KMS-11 (cell line): ENCODE results near the gene SIRPA.
"Not testable (repeated sequence)": the region's sequence is repeated elsewhere in the genome, so short reads cannot be mapped to it uniquely, and the experiment has no call there.

Source experiments
- H2AFZ ChIP-seq: fragments of 200-600 bp; sonication (generic); 2 replicates; pipeline ENCODE4 v1.6.1; 2016; ENCODE audit warnings: antibody characterized with exemption, mixed run types, low read depth
- H3K27ac ChIP-seq: fragments of 200-600 bp; sonication (generic); 2 replicates; pipeline ENCODE4 v1.6.1; 2016; ENCODE audit warnings: mild to moderate bottlenecking, mixed run types
- H3K27me3 ChIP-seq: fragments of 200-600 bp; sonication (generic); 2 replicates; pipeline ENCODE4 v1.6.1; 2017; ENCODE audit warnings: mild to moderate bottlenecking, low read depth, mixed run types, moderate library complexity; ENCODE audit not compliant: insufficient read depth
- H3K36me3 ChIP-seq: fragments of 200-600 bp; sonication (generic); 2 replicates; pipeline ENCODE4 v1.6.1; 2017; ENCODE audit warnings: mild to moderate bottlenecking, mixed run types; ENCODE audit not compliant: insufficient read depth
- H3K4me1 ChIP-seq: fragments of 200-600 bp; sonication (generic); 2 replicates; pipeline ENCODE4 v1.6.1; 2016; ENCODE audit warnings: mild to moderate bottlenecking, low read depth, mixed run types; ENCODE audit not compliant: poor library complexity, severe bottlenecking
- H3K4me2 ChIP-seq: fragments of 200-600 bp; sonication (generic); 2 replicates; pipeline ENCODE4 v1.7.0; 2016; ENCODE audit warnings: mild to moderate bottlenecking, mixed run types
- H3K4me3 ChIP-seq: fragments of 200-600 bp; sonication (generic); IDR thresholded peaks from 2 replicates; pipeline ENCODE4 v1.6.1; 2017; ENCODE audit warnings: low read depth, low read length, mixed read lengths; ENCODE audit not compliant: insufficient read depth
- H3K79me2 ChIP-seq: fragments of 200-600 bp; sonication (generic); 2 replicates; pipeline ENCODE4 v1.6.1; 2016; ENCODE audit warnings: low read depth, mixed run types; ENCODE audit not compliant: insufficient read depth
- H3K9ac ChIP-seq: fragments of 200-600 bp; sonication (generic); 2 replicates; pipeline ENCODE4 v1.6.1; 2016; ENCODE audit warnings: mild to moderate bottlenecking, mixed run types
- H4K20me1 ChIP-seq: fragments of 200-600 bp; sonication (generic); 2 replicates; pipeline ENCODE4 v1.6.1; 2016; ENCODE audit warnings: mild to moderate bottlenecking, mixed run types; ENCODE audit not compliant: insufficient read depth
- TF ChIP-seq, protein P1 (sequence below): fragments of 200-600 bp; sonication (generic); conservative IDR thresholded peaks from 2 replicates; pipeline ENCODE4 v1.6.1; 2017; ENCODE audit warnings: low read depth, mild to moderate bottlenecking, antibody characterized with exemption, low read length, moderate library complexity, mixed read lengths

Gene SIRPA

DNA sequence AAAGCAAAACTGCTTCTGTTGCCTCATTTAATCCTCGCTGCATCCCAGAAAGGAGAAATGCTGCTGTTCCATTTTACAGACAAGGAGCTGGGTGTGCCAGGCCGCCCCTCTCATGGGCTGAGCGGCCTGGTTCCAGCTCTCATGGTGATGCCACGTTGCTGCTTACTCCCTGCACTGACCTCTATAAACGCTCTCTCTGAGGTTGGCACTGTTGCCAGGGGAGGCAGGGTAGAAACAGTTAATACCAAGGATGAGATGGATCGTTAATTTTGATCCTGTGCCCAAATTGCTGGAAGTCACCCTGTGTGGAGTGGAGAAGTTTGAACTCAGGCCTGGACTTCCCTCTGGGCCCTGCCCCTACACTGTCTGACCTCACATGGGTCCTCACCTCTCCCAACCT, 25.6 kb downstream of the SIRPA start:
- H2AFZ ChIP-seq, result no peak overlapping the region
- H3K4me3 ChIP-seq, result no peak overlapping the region
- H3K9ac ChIP-seq, result no peak overlapping the region
- no peak overlapping the region for H3K27ac ChIP-seq
- no peaks in the 10 kb centered on the region for H3K4me1 ChIP-seq
- no peaks in the 10 kb centered on the region for H3K36me3 ChIP-seq
- H3K27me3 ChIP-seq, result no peaks in the 10 kb centered on the region
- H3K79me2 ChIP-seq, result no peaks in the 10 kb centered on the region
- no peak overlapping the region for H3K4me2 ChIP-seq
- H4K20me1 ChIP-seq, result no peaks in the 10 kb centered on the region
- TF ChIP-seq, protein P1, sequence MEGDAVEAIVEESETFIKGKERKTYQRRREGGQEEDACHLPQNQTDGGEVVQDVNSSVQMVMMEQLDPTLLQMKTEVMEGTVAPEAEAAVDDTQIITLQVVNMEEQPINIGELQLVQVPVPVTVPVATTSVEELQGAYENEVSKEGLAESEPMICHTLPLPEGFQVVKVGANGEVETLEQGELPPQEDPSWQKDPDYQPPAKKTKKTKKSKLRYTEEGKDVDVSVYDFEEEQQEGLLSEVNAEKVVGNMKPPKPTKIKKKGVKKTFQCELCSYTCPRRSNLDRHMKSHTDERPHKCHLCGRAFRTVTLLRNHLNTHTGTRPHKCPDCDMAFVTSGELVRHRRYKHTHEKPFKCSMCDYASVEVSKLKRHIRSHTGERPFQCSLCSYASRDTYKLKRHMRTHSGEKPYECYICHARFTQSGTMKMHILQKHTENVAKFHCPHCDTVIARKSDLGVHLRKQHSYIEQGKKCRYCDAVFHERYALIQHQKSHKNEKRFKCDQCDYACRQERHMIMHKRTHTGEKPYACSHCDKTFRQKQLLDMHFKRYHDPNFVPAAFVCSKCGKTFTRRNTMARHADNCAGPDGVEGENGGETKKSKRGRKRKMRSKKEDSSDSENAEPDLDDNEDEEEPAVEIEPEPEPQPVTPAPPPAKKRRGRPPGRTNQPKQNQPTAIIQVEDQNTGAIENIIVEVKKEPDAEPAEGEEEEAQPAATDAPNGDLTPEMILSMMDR, result no peak

DNA sequence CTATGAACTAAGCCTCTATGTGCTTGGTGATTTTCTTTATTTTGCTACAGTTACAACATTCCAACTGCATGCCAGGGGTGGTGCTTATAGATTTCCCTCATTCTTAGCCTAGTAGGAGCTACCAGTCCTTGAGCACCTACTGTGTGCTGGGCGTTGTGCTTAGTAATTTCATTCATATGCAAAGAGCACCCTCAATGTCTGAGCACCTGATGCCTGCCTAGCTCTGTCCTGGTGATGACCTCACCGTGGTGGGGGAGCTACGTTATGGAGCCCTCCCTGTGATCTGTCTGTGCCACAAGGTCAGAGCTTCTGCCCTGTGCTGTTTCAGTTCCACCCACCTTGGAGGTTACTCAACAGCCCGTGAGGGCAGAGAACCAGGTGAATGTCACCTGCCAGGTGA, 26.8 kb downstream of the SIRPA start:
- H3K4me1 ChIP-seq, H3K27ac ChIP-seq: not testable (repeated sequence)

DNA sequence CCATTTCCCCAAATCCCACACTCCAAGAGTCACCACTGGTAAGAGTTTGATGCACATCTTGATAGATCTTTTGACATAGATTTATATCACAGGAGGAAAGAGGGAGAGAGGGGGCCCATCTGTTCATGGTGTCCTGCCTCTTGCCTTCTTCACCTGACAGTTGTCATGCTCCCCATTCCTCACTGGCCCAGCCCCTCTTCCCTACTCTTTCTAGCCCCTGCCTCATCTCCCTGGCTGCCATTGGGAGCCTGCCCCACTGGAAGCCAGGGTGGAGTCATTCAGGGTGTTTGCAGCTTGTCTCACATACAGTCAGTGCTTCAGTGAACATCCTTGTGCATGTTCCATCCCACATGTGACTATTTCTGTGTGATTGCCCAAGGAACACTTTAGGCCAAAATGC, 27.6 kb downstream of the SIRPA start:
- H3K79me2 ChIP-seq, result no peaks in the 10 kb centered on the region
- H4K20me1 ChIP-seq, result no peaks in the 10 kb centered on the region
- H3K4me2 ChIP-seq, result no peak overlapping the region
- H3K9ac ChIP-seq, result no peak overlapping the region
- no peaks in the 10 kb centered on the region for H3K36me3 ChIP-seq
- no peak overlapping the region for H3K4me3 ChIP-seq
- H3K27ac ChIP-seq, result no peak overlapping the region
- H3K27me3 ChIP-seq, result no peaks in the 10 kb centered on the region
- H3K4me1 ChIP-seq, result no peaks in the 10 kb centered on the region
- TF ChIP-seq, protein P1, result no peak
- no peak overlapping the region for H2AFZ ChIP-seq

More for the DNA sequence above, 26.8 kb downstream of the SIRPA start:
- not testable (repeated sequence) for H2AFZ ChIP-seq, H4K20me1 ChIP-seq, H3K36me3 ChIP-seq, H3K9ac ChIP-seq, H3K4me2 ChIP-seq, H3K4me3 ChIP-seq, H3K27me3 ChIP-seq, H3K79me2 ChIP-seq

DNA sequence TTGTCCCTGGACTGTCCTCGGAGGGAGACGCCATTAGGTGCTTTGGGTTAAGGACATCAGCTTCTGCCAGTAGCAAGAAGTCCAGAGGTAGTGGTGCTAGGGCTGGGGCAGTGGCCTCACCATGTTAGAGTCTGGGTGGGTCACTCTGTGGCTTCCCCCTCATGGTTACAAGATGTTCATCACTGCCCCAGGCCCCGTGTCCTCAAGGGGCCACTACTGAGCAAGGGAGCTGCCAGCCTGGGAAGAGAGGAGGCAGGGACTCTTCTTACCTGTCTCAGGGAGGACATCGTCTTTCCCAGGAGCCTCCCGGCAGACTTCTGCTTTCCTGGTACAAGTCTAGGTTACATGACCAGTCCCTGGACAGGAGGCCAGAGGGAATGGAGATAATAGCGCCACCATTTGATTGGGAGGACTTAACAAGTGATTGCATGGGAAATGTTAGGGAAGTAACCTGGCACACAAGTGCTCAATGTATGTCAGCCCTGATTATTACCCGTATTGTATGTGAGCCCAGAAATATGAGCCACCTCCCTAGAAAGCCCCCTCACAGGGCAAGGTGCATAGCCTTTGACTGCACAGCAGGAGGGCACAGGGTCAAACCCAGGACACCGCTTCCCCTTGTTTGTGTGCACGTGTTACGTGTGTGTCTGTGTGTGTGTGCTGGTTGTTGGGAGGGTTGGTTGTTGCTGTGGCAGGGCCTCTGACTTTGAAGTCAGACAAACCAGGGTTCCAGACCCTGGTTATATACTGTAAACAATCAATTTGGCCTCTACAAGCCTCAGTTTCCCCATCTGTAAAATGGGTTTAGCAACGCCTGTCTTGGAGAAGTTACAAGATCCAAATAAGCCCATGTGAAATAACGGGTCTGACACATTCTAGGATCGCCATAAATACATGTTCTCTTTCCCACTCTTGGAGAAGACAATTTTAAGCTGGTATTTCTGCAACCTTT, 30.0 kb downstream of the SIRPA start:
- Histone ChIP-seq H3K4me1 (no peaks in the 10 kb centered on the region), H3K4me2 (no peak overlapping the region), H3K9ac (no peak overlapping the region), H3K36me3 (no peaks in the 10 kb centered on the region), H3K4me3 (no peak overlapping the region), H3K27me3 (no peaks in the 10 kb centered on the region), H3K27ac (no peak overlapping the region), H2AFZ (no peak overlapping the region), H3K79me2 (no peaks in the 10 kb centered on the region), H4K20me1 (no peaks in the 10 kb centered on the region)
- TF ChIP-seq, protein P1, result no peak

DNA sequence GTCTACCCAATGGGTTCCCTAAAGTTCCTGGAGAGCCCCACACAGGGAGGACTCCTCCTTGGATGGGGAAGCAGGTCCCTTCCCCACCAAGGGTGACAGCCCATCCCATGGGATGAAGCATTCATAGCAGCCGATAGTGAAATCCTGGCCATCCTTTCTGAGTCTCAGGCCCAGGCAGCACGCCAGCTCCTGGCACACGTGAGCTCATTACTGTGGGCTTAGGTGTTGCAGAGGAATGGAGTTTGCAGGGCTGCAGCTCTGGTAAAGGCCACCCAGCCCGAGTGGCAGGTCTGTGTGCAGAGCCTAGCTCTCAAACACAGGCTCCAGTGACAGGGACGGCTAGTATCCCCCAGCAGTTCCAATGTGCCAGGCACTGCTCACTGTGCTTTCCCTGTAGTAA, 31.0 kb downstream of the SIRPA start:
- no peak overlapping the region for H3K4me2 ChIP-seq
- H2AFZ ChIP-seq, result no peak overlapping the region
- no peak overlapping the region for H3K27ac ChIP-seq

More for the DNA sequence above, 31.0 kb downstream of the SIRPA start:
- TF ChIP-seq, protein P1, result no peak
- no peak overlapping the region for H3K9ac ChIP-seq
- no peaks in the 10 kb centered on the region for H4K20me1 ChIP-seq
- no peaks in the 10 kb centered on the region for H3K27me3 ChIP-seq
- H3K4me3 ChIP-seq, result no peak overlapping the region
- H3K79me2 ChIP-seq, result no peaks in the 10 kb centered on the region
- no peaks in the 10 kb centered on the region for H3K36me3 ChIP-seq
- H3K4me1 ChIP-seq, result no peaks in the 10 kb centered on the region
